ENCODE results near the gene MYL1.

Gene MYL1

DNA sequence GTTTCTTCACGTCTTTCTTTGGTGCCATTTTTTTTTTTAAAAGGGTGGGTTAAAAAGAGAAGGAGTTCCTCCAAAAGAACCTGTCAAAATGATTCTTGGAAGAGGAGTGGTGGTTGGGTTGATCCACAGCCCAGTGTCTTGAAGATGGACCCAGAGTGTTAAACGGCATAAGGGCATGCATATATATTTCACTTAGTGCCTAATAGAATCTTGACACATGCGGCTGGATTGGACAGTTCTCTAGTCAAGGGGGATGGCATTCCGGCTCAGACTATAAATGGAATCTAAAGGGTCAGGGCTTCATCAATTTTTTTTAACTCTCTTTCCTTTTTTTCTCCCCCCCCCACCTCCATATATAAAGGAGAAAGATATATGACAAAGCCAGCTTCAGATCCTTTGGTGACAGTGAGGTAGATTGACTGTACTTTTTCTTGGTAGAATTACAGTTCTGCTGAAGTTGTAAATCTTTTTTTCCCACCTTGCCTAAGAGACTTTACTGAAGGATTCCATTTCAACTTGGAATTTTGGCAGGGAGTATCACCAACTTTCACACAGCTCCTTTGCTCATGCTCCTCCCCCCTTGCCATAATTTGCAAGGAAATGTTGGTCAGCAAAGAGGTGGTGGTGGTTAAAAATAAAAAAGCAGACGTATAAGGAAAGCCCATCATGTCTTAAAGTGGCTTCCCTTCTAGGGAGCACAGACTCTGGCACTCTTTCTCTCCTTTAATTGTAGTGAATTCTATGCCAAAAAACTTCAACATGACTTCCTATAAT, at the start of gene MYL1:
TSS of gene MYL1 (minus strand) at position 160 of the 774 bp plus-strand sequence. CDS start at position 28, 132 bp downstream.
- DNase-seq (ENCODE audit: low read depth, low spot score): peak; percentile 7

DNA sequence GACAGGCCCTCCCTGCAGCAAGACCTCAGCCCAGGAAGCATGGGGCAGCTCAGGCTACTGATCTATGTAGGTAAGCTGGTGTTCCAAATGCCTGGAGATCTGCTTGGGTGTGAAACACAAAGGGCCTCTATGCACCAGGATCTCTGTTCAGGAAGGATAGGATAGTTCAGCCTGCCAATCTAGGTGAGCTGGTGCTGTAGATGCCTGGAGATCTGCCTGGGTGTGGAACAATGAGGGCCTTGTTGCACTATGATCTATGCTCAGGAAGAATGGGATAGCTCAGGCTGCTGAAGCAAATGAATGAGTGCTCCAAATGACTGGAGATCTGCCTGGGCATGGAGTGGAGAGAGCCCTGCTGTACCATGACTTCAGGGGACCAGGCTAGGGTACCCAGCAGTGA, 48.9 kb upstream of the MYL1 start:
- DNase-seq (ENCODE audit: low read depth, low spot score): no peak

DNA sequence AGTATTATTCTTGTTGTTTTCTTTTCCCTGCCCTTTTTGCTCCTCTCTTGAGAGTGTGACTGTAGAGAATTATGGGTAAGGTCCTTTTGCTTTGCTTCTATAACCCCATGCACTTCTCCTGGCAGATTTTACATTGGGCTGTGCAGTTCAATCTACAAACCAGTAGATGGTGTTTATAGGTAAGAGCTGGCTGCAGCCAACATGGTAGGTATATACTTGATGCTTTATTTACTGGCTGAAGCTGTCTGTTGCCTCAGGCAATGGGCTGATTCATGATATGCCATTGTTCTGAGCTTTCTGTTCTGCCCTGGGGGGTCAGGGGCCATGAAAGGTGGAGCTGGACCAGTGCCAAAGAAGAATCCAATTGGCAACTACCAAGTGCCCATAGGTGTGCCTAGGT, 48.3 kb upstream of the MYL1 start:
- no peak for DNase-seq (ENCODE audit: low read depth, low spot score)

DNA sequence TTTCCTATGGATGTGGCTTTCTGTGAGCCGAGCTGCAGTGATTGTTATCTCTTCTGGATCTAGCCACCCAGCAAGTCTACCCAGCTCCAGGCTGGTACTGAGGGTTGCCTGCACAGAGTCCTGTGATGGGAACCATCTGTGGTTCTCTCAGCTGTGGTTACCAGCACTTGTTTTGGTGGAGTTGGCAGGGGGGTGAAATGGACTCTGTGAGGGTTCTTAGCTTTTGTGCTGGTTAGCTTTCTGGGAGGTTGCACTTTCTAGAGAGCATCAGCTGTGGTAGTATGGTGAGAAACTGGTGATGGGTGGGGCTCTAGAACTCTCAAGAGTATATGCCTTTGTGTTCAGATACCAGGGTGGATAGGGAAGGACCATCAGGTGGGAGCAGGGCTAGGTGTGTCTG, 45.4 kb upstream of the MYL1 start:
- DNase-seq (ENCODE audit: low read depth, low spot score): no peak

DNA sequence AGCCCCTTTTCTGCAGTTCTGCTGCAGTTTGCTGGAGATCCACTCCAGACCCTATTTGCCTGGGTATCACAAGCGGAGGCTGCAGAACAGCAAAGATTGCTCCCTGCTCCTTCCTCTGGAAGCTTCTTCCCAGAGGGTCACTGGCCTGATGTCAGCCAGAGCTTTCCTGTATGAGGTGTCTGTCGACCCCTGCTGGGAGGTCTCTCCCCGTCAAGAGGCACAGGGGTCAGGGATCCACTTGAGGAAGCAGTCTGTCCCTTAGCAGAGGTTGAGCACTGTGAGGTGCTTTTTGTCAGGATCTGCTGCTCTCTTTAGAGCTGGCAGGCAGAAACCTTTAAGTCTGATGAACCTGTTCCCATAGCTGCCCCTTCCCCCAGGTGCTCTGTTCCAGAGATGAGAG, 42.0 kb upstream of the MYL1 start:
- no peak for DNase-seq (ENCODE audit: low read depth, low spot score)

DNA sequence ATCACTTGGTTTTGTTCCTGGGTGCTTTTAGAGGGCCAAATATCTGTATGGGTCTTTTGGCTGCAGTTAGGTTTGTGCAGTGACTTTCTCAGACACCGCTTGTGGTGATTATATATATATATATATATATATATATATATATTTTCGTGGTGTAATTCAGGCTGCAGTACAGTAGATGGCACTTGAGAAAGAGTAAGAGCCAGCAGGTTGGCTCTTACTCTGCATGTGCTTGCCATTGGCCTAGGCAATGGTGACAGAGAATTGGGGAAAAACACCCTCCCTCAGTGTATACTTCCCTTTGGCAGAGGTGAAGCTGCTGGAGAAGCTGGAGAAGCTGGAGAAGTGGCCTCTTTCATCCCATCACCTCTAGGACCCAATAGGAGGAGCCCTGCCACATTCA, 22.2 kb upstream of the MYL1 start:
- DNase-seq (ENCODE audit: low read depth, low spot score): no peak

DNA sequence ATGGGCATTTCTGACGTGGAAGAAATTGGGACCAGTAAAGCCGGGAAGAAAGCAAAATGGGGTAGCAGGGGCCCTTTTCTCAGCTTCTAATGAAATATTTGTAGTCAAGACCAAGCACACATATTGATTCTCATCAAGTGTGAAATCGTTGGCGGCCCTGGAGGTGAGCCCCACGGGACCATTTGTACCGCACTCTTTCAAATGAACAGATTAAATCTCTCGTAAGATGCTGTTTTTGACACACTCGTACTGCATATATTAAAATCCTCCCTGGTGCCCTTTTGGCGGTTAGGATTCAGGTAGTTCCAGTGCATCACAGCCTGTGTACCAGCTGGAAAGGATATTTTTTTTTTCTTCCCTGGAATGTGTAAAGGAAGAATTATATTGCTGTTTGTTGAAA, 9.9 kb upstream of the MYL1 start:
- no peak for DNase-seq (ENCODE audit: low read depth, low spot score)

DNA sequence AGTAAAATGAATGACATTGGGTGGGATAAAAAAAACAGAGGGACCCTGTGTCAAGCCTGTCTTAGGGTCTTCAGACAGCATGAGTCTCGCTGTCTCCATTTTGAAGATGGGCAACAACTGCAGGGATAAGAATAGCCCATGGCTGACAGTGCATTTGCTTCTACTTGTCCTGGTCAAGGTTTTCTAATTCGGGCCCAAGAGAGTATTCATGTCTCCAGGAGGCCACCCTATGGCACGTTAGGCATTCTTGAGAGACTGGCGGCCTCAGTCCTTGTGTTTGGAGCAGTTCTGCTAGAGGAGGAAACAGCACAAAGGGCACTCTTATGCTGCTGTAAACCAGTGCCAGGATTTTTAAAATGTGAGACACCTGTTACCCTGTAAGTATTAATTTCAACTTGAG, 9.5 kb upstream of the MYL1 start:
- DNase-seq (ENCODE audit: low read depth, low spot score): no peak

DNA sequence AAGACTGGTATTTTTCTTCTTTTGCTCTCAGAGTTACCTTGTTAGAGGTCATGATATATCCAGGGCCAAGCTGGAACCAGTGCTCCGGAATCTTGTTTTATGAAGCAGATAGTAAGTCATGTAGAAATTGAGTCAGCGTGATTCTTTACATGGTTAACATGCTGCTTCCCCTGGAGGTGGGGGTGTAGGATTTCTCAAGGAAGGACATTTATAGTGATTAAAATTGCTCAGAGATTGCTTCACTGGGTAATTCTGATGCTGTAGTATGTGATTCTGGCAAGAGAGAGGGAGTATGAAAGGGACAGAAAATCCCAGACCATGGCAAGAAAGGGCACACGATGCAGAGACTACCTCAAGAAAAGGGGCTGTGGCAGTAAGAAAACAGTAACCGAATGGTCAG, 8.0 kb upstream of the MYL1 start:
- no peak for DNase-seq (ENCODE audit: low read depth, low spot score)

DNA sequence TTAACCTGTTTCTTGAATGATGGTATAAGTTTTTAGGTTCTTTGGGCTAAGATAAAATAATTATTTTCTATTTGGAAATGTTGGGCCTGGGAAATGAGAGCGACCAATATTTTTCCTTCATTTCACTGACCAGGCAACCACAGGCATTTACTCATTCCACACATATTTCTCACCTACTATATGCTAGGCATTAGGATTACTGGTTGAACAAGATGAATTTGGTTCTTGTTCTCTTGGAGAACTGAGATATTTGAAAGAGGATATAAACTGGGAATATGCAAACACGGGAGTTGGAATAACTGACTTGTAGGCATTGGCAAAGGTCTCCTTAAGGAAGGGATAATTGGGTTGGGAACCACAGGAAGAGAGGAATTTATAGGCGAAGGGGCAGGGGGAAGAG, 3.9 kb upstream of the MYL1 start:
- peak; percentile 78 for DNase-seq (ENCODE audit: low read depth, low spot score)

DNA sequence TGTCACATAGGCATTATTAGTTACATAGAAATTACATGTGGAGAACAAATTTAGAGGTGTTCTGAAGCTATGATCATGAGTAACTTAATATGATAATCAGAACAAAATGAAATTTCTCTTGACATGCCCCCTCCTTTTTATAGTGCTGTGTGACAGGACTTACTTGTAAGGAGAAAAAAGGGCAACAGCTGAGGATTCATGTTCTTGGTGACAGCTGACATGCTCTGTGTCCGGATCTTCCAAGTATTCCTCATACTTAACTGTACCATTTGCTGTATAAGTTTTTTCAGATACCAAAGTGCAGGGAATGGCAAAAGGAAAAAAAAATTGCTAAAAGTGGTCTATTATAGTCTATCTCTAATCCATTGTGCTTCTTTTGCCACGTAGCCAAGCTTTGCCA, 3.5 kb upstream of the MYL1 start:
- DNase-seq (ENCODE audit: low read depth, low spot score): no peak

DNA sequence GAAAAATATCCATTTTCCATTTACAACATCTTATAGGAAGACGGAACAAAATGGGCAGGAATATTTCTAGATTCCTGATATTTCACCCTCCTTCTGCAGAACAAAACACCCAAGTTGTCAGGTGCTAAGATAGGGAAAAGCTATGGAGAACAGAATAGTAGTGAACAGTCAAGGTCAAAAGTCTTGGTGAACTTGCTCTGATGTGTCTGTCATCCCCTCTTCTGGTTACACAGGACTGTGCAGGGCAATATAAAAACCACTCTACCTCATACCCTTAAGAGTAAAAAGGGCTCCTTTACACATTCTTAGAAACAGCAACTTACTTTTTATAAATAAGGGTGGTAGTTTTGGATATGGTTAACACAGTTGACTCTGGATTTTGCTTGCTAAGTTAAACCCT, 4.4 kb downstream of the MYL1 start:
- DNase-seq (ENCODE audit: low read depth, low spot score): no peak

DNA sequence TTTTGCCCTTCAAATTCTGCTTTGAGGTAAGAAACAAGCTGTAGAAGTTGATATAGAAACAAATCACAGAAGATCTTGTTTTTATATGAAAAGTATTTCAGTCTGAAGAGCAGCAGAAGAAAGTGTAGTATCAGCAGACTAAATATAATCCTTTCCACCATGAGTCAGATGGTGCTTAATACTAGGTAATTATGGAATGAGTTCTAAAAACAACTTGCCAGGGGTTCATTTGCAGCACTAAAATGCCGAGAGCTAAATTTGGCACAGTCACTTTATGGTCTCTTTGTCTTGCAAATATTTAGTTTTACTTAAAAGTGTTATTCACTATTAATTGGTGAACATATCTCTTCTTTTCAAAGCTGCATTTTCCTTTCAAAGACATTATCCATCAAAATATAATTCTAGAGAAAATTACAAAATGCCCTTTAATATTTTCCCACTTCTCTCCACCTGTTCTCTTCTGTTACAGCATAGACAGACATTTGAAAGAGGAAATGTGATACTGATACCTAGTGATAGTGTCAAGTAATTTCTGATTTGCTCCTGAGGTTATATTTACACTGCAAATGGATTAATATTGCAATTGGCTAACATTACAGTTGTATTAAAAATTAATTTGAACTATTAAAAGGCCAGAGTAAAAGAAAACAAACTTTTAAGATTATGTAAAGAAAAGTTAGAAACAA, 5.3 kb downstream of the MYL1 start:
- no peak for DNase-seq (ENCODE audit: low read depth, low spot score)

DNA sequence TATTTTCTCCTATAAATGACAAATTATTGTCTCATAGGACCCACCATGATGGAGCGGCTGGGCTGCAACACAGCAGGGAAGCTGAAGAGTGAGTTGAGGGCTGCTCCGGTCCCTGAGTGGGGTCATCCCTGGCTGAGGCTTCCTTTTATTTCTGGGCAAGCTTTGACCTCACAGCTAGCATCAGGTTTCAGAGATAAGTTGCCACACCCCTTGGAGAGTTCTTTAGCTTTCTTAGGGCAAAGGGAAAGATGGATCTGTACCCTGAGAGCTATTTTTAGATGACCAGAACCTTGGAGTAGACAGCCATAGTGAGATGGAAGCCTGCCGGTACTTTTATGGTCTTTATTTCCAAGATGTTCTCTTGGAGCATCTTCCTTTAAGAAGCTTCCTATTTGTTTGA, 11.5 kb downstream of the MYL1 start:
- DNase-seq (ENCODE audit: low read depth, low spot score): no peak

DNA sequence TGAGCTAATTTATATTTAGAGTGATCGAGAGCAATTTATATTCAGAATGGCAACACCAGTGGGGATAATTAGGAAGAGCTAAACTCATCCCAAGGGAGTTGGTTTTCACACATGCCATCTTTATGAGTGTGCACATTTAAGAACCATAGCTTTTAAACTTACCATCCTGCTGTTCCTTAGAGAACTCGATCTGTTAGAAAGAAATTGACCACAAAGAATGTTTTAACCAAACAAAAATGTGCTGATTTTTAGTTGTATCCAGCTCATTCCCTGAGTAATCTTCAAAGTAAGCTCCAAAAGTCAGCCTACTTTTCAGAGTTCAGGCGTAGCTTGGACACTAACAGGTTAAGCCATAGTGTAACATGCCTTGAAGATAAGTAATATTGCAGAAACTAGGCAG, 12.6 kb downstream of the MYL1 start:
- peak; percentile 79 for DNase-seq (ENCODE audit: low read depth, low spot score)

DNA sequence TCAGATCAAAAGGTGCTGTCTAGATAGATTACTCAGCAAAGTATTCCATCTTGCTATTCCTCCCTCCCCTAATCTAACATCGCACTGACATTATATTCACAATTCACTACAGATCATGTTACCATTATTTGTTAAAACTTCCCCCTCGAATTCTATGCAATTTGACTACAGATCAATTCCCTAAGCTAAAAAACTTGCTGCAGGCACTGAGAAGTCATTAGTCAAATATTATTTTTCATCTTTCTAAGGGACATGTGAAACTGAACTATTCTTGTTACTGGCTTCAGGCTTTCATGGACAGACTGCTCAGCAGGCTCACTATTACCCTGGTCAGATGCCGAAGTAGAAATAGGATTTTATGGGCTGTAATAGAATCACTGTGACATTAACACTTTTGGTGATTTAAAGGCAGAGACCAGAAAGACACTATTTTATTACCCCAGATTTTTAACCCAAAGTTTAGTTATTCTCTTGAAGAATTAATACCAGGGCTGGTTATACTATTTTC, 15.1 kb downstream of the MYL1 start:
- DNase-seq (ENCODE audit: low read depth, low spot score): no peak

DNA sequence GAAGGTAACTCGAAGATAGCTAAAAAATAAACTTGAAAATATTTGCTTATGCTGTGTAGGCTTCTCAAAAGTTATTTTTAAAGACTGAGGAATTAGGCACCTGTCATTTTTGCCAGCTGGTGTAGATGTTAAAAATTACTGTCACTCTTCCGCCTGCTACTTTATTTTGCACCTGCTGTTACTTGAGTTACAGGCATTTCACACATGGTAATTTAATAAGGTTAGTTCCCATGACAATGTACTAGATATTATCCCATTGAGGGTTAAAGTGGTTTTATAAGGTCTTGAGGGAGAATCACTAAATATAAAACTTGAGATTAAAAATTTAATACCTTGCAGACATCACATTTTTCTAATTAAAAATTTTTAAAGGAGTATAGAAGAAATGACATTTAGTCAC, 26.6 kb downstream of the MYL1 start:
- no peak for DNase-seq (ENCODE audit: low read depth, low spot score)

DNA sequence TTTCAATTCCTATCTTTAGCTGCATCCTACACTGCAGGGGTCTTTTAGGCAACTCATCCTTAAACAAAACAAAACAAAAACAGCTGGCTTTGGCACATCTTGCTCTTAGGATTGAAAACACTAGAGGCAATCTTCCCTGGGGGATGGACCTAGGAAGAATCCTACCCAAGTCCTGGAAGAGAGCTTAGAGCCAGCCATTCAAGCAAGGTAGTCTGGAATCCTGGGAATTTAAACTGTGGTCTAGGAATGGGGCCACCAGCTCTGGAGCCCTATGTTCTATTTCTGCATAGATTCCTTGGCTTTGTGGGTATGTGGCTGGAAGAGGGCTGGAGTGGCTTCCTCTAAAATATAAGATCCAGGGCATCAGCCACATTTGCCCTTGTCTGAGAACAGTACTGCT, 27.7 kb downstream of the MYL1 start:
- peak; percentile 38 for DNase-seq (ENCODE audit: low read depth, low spot score)

DNA sequence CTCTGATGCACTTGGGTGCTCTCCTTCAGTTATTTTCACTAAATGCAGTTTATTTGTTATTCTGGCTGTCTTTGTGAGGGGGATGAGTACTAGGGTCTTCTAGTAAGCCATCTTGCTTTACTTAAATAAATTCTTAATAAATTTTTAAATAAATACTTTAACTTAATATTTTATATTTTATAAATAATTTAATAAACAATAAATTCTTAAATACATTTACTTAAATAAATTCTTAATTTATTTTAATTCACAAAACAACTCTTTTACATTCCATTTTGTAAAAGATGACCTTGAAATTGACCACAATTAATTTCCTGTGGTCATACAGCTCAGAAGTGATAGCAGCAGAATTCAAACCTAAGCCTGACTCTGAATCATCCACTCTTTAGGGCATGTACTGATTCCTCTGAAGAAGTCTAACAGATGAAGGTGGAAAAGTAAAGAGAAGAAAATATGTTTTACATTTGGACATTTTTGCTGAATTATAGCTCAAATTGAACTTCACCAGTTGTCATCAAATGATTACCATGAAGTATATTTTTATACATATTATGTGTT, 28.8 kb downstream of the MYL1 start:
- no peak for DNase-seq (ENCODE audit: low read depth, low spot score)

DNA sequence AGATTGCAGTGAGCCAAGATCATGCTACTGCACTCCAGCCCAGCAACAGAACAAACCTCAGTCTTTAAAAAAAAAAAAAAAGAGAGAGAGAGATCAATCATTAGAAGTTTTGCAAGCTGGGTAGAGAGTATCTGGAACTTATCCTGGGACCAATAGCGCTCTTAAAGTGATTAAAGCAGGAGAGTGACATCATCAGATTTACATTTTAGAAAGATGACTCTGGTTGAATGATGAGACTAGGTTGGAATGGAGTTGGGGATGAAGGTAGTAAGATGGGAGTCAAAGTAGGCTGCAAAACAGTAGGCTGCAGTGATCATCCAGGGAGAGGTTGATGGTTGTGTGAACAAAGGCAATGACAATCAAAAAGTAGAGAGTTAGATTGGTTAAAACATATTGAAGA, 37.8 kb downstream of the MYL1 start:
- no peak for DNase-seq (ENCODE audit: low read depth, low spot score)

DNA sequence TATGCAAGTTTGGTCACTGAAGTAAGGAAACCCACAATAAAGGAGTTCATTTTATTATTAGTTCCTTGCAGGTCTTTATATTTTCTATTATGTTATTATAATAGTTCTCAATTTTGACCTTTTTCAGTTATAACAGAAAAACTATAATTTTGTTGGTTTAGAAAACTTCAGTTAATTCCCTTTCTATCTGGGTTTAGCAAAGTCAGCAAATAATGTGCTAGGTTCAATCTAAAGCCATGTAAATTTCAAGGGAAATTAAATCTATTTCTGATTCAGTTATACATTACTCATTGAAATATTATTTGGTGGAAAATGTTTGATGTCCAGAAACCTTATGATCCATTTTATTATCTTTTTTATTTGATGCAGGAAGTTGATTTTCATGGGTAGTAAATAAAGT, 43.7 kb downstream of the MYL1 start:
- DNase-seq (ENCODE audit: low read depth, low spot score): no peak

DNA sequence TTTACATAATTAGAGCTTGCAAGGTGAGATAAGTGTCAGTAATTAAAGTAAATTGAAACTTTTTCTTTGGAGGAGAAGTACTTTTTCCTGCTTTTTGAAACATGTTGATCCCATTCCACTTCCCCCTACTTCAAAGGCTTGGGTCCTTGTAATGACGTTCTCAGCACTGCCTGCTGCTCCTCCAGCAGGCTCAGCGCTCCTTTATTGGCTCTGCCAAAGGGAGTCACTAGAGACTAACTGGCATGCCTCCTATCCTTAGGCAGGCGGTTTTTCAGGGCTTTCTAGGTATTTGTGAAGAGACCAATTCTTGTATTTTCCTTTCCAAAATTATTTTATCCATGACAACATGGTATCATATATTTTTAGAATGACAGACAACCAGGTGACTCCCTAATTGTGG, 45.8 kb downstream of the MYL1 start:
- DNase-seq (ENCODE audit: low read depth, low spot score): no peak

DNA sequence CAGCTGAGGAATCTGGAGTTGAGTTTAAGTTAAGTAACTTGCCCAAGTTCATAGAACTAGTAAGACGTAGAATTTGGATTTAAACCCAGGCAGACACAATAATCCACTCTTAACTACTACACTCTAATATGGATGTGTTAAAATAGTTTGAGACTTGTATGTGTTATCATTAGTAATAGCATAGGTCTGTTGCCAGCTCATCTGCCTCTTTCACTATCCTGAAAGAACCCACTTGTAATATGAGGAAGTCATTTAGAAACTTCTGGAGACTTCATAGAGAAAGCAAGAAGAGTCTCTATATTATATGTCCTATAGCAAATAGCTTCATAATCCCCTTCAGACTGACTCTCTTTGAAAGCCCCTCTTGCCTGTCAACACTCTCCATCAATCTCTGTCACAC, 46.7 kb downstream of the MYL1 start:
- no peak for DNase-seq (ENCODE audit: low read depth, low spot score)
